Psoas muscle (tissue), 8 donors: ENCODE measurements around the gene POC1B. TPM values are rescaled to one million over a fixed set of nuclear protein-coding genes. Genes with fewer than 3 reads are reported as not detected.
"Not testable (repeated sequence)": the region's sequence is repeated elsewhere in the genome, so short reads cannot be mapped to it uniquely, and the experiment has no call there.

Experiments
- ATAC-seq, 4 donors: fragments of 200-7000 bp; cut with Tn5 transposase; one replicate each; pipeline ENCODE4 v1.9.1; 2020; ENCODE audit warnings: moderate library complexity in 3 of 4, mild to moderate bottlenecking in 2 of 4
- DNase-seq, 2 donors: peaks; one replicate each; pipeline ENCODE4 v3.0.0-alpha.2; 2020
- H3K27ac ChIP-seq: fragments of 200-600 bp; one replicate; pipeline ENCODE4 v1.8.0; 2022
- H3K27me3 ChIP-seq, 3 donors: fragments of 200-600 bp in 1 of 3; one replicate each; pipeline versions ENCODE4 v1.6.1 to v1.8.0; 2013 to 2022; ENCODE audit warnings: low read length in 2 of 3, mild to moderate bottlenecking in 2 of 3, moderate library complexity in 1 of 3; ENCODE audit not compliant: insufficient read depth in 3 of 3
- H3K36me3 ChIP-seq, 2 donors: fragments of 200-600 bp in 1 of 2; one replicate each; pipeline versions ENCODE4 v1.6.1 to v1.8.0; 2013 to 2022; ENCODE audit warnings: low read depth in 1 of 2, mild to moderate bottlenecking in 1 of 2, moderate library complexity in 1 of 2; ENCODE audit not compliant: insufficient read depth in 1 of 2
- H3K4me1 ChIP-seq: fragments of 200-600 bp; one replicate; pipeline ENCODE4 v1.8.0; 2022
- H3K4me3 ChIP-seq: fragments of 200-600 bp; one replicate; pipeline ENCODE4 v1.8.0; 2022; ENCODE audit warnings: mild to moderate bottlenecking
- H3K9me3 ChIP-seq: fragments of 200-600 bp; one replicate; pipeline ENCODE4 v1.8.0; 2022
- CTCF ChIP-seq: fragments of 200-600 bp; IDR thresholded peaks from one replicate; pipeline ENCODE4 v1.8.0; 2022; ENCODE audit warnings: antibody characterized with exemption
- WGBS, 3 donors: extraction: QIAGEN DNeasy Blood & Tissue Kit; methylation state at CpG; one replicate each; pipeline versions ENCODE4 v1.1.6 to v1.1.7; 2013; 5-methylcytosine and 5-hydroxymethylcytosine counted together
- intact Hi-C, 2 donors: fragments of 100-400 bp; cut with DNase I; formaldehyde crosslinking; loops; one replicate each; pipeline versions ENCODE4 v1.11.0 to v1.14.2; 2022
- polyA plus RNA-seq, 3 donors: library from polyadenylated mRNA; stranded (reverse); fragments of 200-250 nt; gene quantifications; one replicate each; pipeline ENCODE4 v1.2.3, GENCODE V29; 2013
- total RNA-seq, 4 donors: library from RNA; stranded (reverse); fragmentation: NEBNext Ultra II Directional in 2 of 4; extraction: Animal tissue kit (Norgen Biotek cat#: 25700) in 2 of 4; gene quantifications; one replicate each; pipeline versions ENCODE4 v1.2.1 to v1.2.4, GENCODE V29; 2021 to 2023
- donor health status: healthy with polysubstance abuse.
- donor health status: DM: no; HTN: no; CAD: no; lungs with moderate emphysema.
- donor health status: Bipolar disorder and iron deficiency.
- donor health status: healthy.
- donor health status: DM: yes; HTN: yes; CAD: no.
- donor health status: DM: no; HTN: no; CAD: no.
- donor health status: DM: no; HTN: no; CAD: no.
- donor health status: DM: yes; HTN: yes; CAD: no.

POC1B gene
- total and polyA plus RNA-seq, 7 donors = 2.9 to 8.1 (median 5.3) TPM

- ATAC-seq (peak in 1 of 4 donors; percentile 36), DNase-seq (no peak)
- Histone ChIP-seq H3K27me3 (no peaks in the 10 kb centered on the region), H3K9me3 (no peaks in the 10 kb centered on the region), H3K4me3 (peak overlapping the region; percentile 20), H3K4me1 (no peaks in the 10 kb centered on the region), H3K27ac (peak overlapping the region; percentile 1), H3K36me3 (no peaks in the 10 kb centered on the region)
- 58 to 72% (median 67%) methylated on average over 4 of the region's 4 CpGs for WGBS, 3 donors
- intact Hi-C loops = loop anchor here (1.0 to 5.0 kb wide), 3 partner anchors 410 to 444 kb away; no protein-coding TSS in a partner anchor
- TF ChIP-seq CTCF = no peak
These were observed 64.7 kb downstream of the POC1B start for GRCh38 chr12:89461190-89461589.

DNA sequence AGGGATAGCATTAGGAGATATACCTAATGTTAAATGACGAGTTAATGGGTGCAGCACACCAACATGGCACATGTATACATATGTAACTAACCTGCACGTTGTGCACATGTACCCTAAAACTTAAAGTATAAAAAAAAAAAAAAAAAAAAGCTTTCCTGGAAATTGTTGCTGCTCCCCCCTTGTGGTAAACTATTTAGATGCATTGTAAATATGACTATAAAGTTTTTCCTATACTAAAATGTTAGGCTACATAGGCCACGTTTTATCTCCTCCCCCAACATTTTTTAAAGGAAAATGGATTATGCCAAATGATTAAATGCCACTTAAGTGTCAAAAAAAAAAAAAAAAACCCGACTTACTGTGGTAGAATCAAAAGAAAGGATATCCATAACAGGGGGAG is 66.6 kb downstream of the POC1B start:
- H3K4me3 ChIP-seq, intact Hi-C loops, H3K36me3 ChIP-seq, H3K9me3 ChIP-seq, H3K4me1 ChIP-seq, ATAC-seq, H3K27ac ChIP-seq, DNase-seq, H3K27me3 ChIP-seq: not testable (repeated sequence)
- WGBS, 3 donors = 62 to 65% (median 63%) methylated on average over 3 to 4 of the region's 4 CpGs

GRCh38 chr12:89456565-89456964 is 69.3 kb downstream of the POC1B start:
- ATAC-seq (peak in 1 of 4 donors; percentile 40), DNase-seq (no peak)
- Histone ChIP-seq H3K9me3 (no peaks in the 10 kb centered on the region), H3K36me3 (no peaks in the 10 kb centered on the region), H3K4me3 (no peak overlapping the region), H3K27ac (no peak overlapping the region), H3K27me3 (no peaks in the 10 kb centered on the region), H3K4me1 (peaks cover 12% of the 10 kb centered on the region)
- no peak for TF ChIP-seq CTCF
- intact Hi-C loops = no loop called here
- 25 to 50% (median 29%) methylated on average over 1 of the region's 1 CpG for WGBS, 3 donors

GRCh38 chr12:89454080-89454848 is 71.6 kb downstream of the POC1B start:
- H3K9me3 ChIP-seq = no peaks in the 10 kb centered on the region
- 18 to 22% (median 18%) methylated on average over 7 of the region's 7 CpGs for WGBS, 3 donors
- DNase-seq (no peak), ATAC-seq (peak; percentile 37 to 68 (median 48))
- intact Hi-C loops = no loop called here
- H3K27ac ChIP-seq = peak overlapping the region; percentile 10
- H3K36me3 ChIP-seq = no peaks in the 10 kb centered on the region
- no peak overlapping the region for H3K4me3 ChIP-seq
- no peak for TF ChIP-seq CTCF
- no peaks in the 10 kb centered on the region for H3K27me3 ChIP-seq
- peaks cover 12% of the 10 kb centered on the region for H3K4me1 ChIP-seq

GRCh38 chr12:89453121-89453978 is 72.5 kb downstream of the POC1B start:
- H3K4me3 ChIP-seq = no peak overlapping the region
- 69 to 72% (median 69%) methylated on average over 6 of the region's 6 CpGs for WGBS, 3 donors
- intact Hi-C loops = no loop called here
- ATAC-seq = peak; percentile 40 to 82 (median 62)
- H3K9me3 ChIP-seq = no peaks in the 10 kb centered on the region
- no peak for TF ChIP-seq CTCF
- no peaks in the 10 kb centered on the region for H3K36me3 ChIP-seq
- H3K4me1 ChIP-seq = peaks cover 12% of the 10 kb centered on the region
- no peaks in the 10 kb centered on the region for H3K27me3 ChIP-seq
- no peak for DNase-seq
- peak overlapping the region; percentile 10 for H3K27ac ChIP-seq
